HepG2 (cell line): ENCODE measurements around the gene TEX30. TPM values are rescaled to one million over a fixed set of nuclear protein-coding genes. Genes with fewer than 3 reads are reported as not detected.
A peak's percentile ranks its signal among the peaks of the same experiment; 100 is the strongest.

Experiments
- CHD2 ChIP-seq: IDR thresholded peaks from 2 replicates; pipeline ENCODE4 v1.6.1; 2011; ENCODE audit warnings: low read depth, low read length, improper control_type of control experiment
- DRAP1 ChIP-seq: IDR thresholded peaks from 2 replicates; pipeline ENCODE4 v1.6.1; 2016; ENCODE audit warnings: missing genetic modification reagents, missing compliant biosample characterization
- E2F1 ChIP-seq: sonication (generic); formaldehyde crosslinking; IDR thresholded peaks from 2 replicates; pipeline ENCODE4 v1.5.0; 2020; ENCODE audit warnings: missing genetic modification reagents
- EED ChIP-seq: sonication (generic); formaldehyde crosslinking; IDR thresholded peaks from 2 replicates; pipeline ENCODE4 v1.5.0; 2020; ENCODE audit warnings: mild to moderate bottlenecking, missing genetic modification reagents
- ERF ChIP-seq: IDR thresholded peaks from 2 replicates; pipeline ENCODE4 v1.6.1; 2018; ENCODE audit warnings: missing biosample characterization, missing genetic modification reagents
- GLMP ChIP-seq: sonication (generic); formaldehyde crosslinking; IDR thresholded peaks from 2 replicates; pipeline ENCODE4 v1.9.0; 2021; ENCODE audit warnings: missing genetic modification reagents, mild to moderate bottlenecking, borderline replicate concordance
- HNF1B ChIP-seq: sonication (generic); formaldehyde crosslinking; IDR thresholded peaks from 2 replicates; pipeline ENCODE4 v1.5.1; 2020; ENCODE audit warnings: mild to moderate bottlenecking, moderate library complexity, missing genetic modification reagents
- IKZF1 ChIP-seq: fragments of 450-650 bp; IDR thresholded peaks from 2 replicates; pipeline ENCODE4 v1.7.1; 2016
- MAX ChIP-seq: IDR thresholded peaks from 2 replicates; pipeline ENCODE4 v1.6.1; 2012; ENCODE audit warnings: inconsistent platforms
- NFIB ChIP-seq: sonication (generic); formaldehyde crosslinking; IDR thresholded peaks from 2 replicates; pipeline ENCODE4 v1.9.0; 2021; ENCODE audit warnings: missing genetic modification reagents, mild to moderate bottlenecking, borderline replicate concordance
- NFYC ChIP-seq: IDR thresholded peaks from 2 replicates; pipeline ENCODE4 v1.6.1; 2016; ENCODE audit warnings: missing genetic modification reagents, missing compliant biosample characterization
- SIN3A ChIP-seq: IDR thresholded peaks from 2 replicates; pipeline ENCODE4 v1.6.1; 2011; ENCODE audit warnings: low read depth, mild to moderate bottlenecking, control low read depth, low read length, borderline replicate concordance
- ZBTB20 ChIP-seq: sonication (generic); formaldehyde crosslinking; IDR thresholded peaks from 2 replicates; pipeline ENCODE4 v1.8.1; 2023; ENCODE audit warnings: missing genetic modification reagents, low read depth, mild to moderate bottlenecking, borderline replicate concordance
- ZNF12 ChIP-seq: sonication (generic); formaldehyde crosslinking; IDR thresholded peaks from 2 replicates; pipeline ENCODE4 v1.5.0; 2020; ENCODE audit warnings: missing genetic modification reagents
- ZNF263 ChIP-seq: sonication (generic); formaldehyde crosslinking; IDR thresholded peaks from 2 replicates; pipeline ENCODE4 v1.4.0; 2020; ENCODE audit warnings: missing genetic modification reagents
- ZNF574 ChIP-seq: sonication (generic); formaldehyde crosslinking; IDR thresholded peaks from 2 replicates; pipeline ENCODE4 v1.4.0; 2020; ENCODE audit warnings: missing genetic modification reagents
- ZNF740 ChIP-seq: sonication (generic); formaldehyde crosslinking; IDR thresholded peaks from 2 replicates; pipeline ENCODE4 v1.4.0; 2020; ENCODE audit warnings: missing genetic modification reagents
- ZNF800 ChIP-seq: sonication (generic); formaldehyde crosslinking; IDR thresholded peaks from 2 replicates; pipeline ENCODE4 v1.4.0; 2020; ENCODE audit warnings: missing genetic modification reagents
- polyA plus RNA-seq, 8 experiments: library from polyadenylated mRNA; depleted of rRNA in 3 of 8; stranded (reverse) in 7 of 8; unstranded in 1 of 8; fragments of >200 nt; fragmentation: Illumina TruSeq in 4 of 8; extraction: Trizol in 4 of 8; gene quantifications; 2 replicates each; pipeline versions ENCODE4 v1.2.1 to v1.2.3, GENCODE V29; 2011 to 2016; ENCODE audit warnings: low read depth in 4 of 8, missing spikeins in 1 of 8, mixed read lengths in 1 of 8; ENCODE audit not compliant: insufficient read depth in 1 of 8
- total RNA-seq, 5 experiments: library from RNA; depleted of rRNA; stranded (reverse); fragments of >200 nt; fragmentation: Illumina TruSeq; extraction: Trizol; gene quantifications; 2 replicates each; pipeline ENCODE4 v1.2.3, GENCODE V29; 2016; ENCODE audit warnings: low read depth in 1 of 5

TEX30 gene
- total and polyA plus RNA-seq, 2 of the 13 experiments (the other 11 are each of a cell fraction or from before 2014, with no cell fraction given) = 0.60 to 1.2 TPM

- peak; percentile 100 for TF ChIP-seq NFYC (CRISPR knock-in tag)
- TF ChIP-seq ZNF263 (CRISPR knock-in tag) = 0 out of 2 replicates have a peak, but pooled peaks have one; percentile 10
- no peak for TF ChIP-seq IKZF1
- TF ChIP-seq ZNF574 (CRISPR knock-in tag) = peak; percentile 81
- TF ChIP-seq CHD2 = 0 out of 2 replicates have a peak, but pooled peaks have one; percentile 31
- peak; percentile 57; the same call in 1 of the 2 replicates for TF ChIP-seq SIN3A
- peak; percentile 12; the same call in 1 of the 2 replicates for TF ChIP-seq ZNF800 (CRISPR knock-in tag)
- TF ChIP-seq ERF (CRISPR knock-in tag) = peak; percentile 44; the same call in 1 of the 2 replicates
- no peak; the same call in 1 of the 2 replicates for TF ChIP-seq MAX
- 0 out of 2 replicates have a peak, but pooled peaks have one; percentile 32 for TF ChIP-seq HNF1B
- no peak; the same call in 1 of the 2 replicates for TF ChIP-seq DRAP1 (CRISPR knock-in tag)
- TF ChIP-seq E2F1 (CRISPR knock-in tag) = no peak
- TF ChIP-seq EED = peak; percentile 86; the same call in 1 of the 2 replicates
- no peak for TF ChIP-seq GLMP (CRISPR knock-in tag)
- no peak for TF ChIP-seq NFIB (CRISPR knock-in tag)
- no peak for TF ChIP-seq ZNF740
- peak; percentile 21; the same call in 1 of the 2 replicates for TF ChIP-seq ZNF12
- no peak for TF ChIP-seq ZBTB20
These were observed 25.2 kb upstream of the TEX30 start, which contains the start of the genes BIVM and POGLUT2 (continued) for GRCh38 chr13:102798581-102799425.
